Spleen (tissue), 7 donors: Measurements from ENCODE around the gene NCOA7.

Experiments used
- CTCF ChIP-seq, 11 experiments: fragments of 200-600 bp in 7 of 11; fragments of 450-650 bp in 4 of 11; sonication (generic) in 4 of 11; IDR thresholded peaks in 8 of 11; conservative IDR thresholded peaks in 3 of 11; 1 replicate in 7 of 11; 2 replicates in 4 of 11; pipeline versions ENCODE4 v1.4.0 to v1.8.0; 2016 to 2021; ENCODE audit warnings: antibody characterized with exemption in 11 of 11, inconsistent platforms in 4 of 11, mild to moderate bottlenecking in 1 of 11
- POLR2AphosphoS5 ChIP-seq, 3 donors: sonication (generic); formaldehyde crosslinking; IDR thresholded peaks; one replicate each; pipeline ENCODE4 v1.5.1; 2017; ENCODE audit warnings: antibody characterized with exemption in 3 of 3
- donor health status: DM: no; HTN: no; CAD: no; lungs with moderate emphysema.
- donor health status: DM: no; HTN: no; CAD: no.
- donor health status: DM: no; HTN: no; CAD: no.

DNA sequence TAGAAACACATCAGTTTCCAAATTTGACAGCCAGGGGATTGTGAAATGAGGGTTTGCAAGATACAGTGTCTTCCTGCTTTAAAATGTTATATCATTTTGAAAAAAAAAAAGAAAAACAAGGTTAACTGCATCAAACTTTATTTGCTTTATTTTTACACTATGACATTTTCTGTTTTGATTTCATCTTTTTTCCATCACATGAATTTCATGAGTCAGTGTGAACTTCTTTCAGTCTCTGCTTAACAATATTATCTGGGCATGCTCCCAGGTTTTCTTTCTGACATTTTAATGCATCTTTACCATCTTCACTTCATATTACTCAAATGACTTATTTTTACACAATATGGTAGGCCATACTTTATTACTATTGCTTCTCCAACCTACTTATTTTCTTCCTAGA, 1.9 kb downstream of the NCOA7 start:
- TF ChIP-seq CTCF (IDR thresholded peaks at IDR 0.05 in 8 of 11, conservative IDR thresholded peaks at IDR 0.05 in 3 of 11) (no peak), POLR2AphosphoS5 (IDR thresholded peaks at IDR 0.05) (no peak)
